Glutamatergic neuron (in vitro differentiated cells): ENCODE measurements around the gene POGLUT2. TPM values are rescaled to one million over a fixed set of nuclear protein-coding genes. Genes with fewer than 3 reads are reported as not detected.
A peak's percentile ranks its signal among the peaks of the same experiment; 100 is the strongest.

Experiments used
- DNase-seq: peaks from one replicate; pipeline ENCODE4 v3.0.0; 2022
- H3K27ac Mint-ChIP-seq: one replicate; pipeline ENCODE4 v1.8.0; 2020; ENCODE audit warnings: mild to moderate bottlenecking, mixed read lengths, inconsistent platforms; ENCODE audit not compliant: unreplicated experiment
- H3K27me3 Mint-ChIP-seq: one replicate; pipeline ENCODE4 v1.8.0; 2020; ENCODE audit warnings: mild to moderate bottlenecking, moderate library complexity, mixed read lengths, inconsistent platforms; ENCODE audit not compliant: unreplicated experiment
- H3K36me3 Mint-ChIP-seq: one replicate; pipeline ENCODE4 v1.8.0; 2020; ENCODE audit warnings: mild to moderate bottlenecking, mixed read lengths, inconsistent platforms; ENCODE audit not compliant: unreplicated experiment
- H3K4me1 Mint-ChIP-seq: one replicate; pipeline ENCODE4 v1.8.0; 2020; ENCODE audit warnings: mild to moderate bottlenecking, low read depth, mixed read lengths, inconsistent platforms; ENCODE audit not compliant: unreplicated experiment
- H3K4me3 Mint-ChIP-seq: one replicate; pipeline ENCODE4 v1.8.0; 2020; ENCODE audit warnings: mild to moderate bottlenecking, mixed read lengths, inconsistent platforms; ENCODE audit not compliant: unreplicated experiment
- H3K9me3 Mint-ChIP-seq: one replicate; pipeline ENCODE4 v1.8.0; 2020; ENCODE audit warnings: mild to moderate bottlenecking, moderate library complexity, mixed read lengths, inconsistent platforms; ENCODE audit not compliant: unreplicated experiment
- total RNA-seq: library from RNA; stranded (reverse); fragmentation: NEBNext Ultra II Directional; extraction: Animal tissue kit (Norgen Biotek cat#: 25700); gene quantifications from one replicate; pipeline ENCODE4 v1.2.1, GENCODE V29; 2021; ENCODE audit not compliant: unreplicated experiment
- TF ChIP-seq, protein P1 (sequence below): fragments of 200-600 bp; sonication (generic); IDR thresholded peaks from one replicate; pipeline ENCODE4 v1.5.0; 2021; ENCODE audit not compliant: partially characterized antibody, unreplicated experiment

The POGLUT2 gene
- total RNA-seq, 1 donor from 2014 or later, result 17.5 TPM

DNA sequence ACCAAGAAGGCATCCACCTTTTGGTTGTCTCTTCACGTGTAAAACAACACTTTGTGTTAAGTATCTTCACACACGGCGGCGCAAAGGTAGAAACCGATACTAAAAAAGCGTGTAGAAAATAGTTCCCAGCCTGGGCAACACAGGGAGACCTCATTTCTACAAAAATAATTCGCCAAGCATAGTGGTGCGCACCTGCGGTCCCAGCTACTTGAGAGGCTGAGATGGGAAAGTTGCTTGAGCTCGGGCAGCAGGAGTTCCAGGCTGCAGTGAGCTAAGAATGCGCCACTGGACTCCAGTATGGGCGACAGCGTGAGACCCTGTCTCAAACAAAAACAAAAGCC is 46.5 kb upstream of the POGLUT2 start:
- peaks cover 9% of the 10 kb centered on the region for H3K4me1 Mint-ChIP-seq
- TF ChIP-seq, protein P1, sequence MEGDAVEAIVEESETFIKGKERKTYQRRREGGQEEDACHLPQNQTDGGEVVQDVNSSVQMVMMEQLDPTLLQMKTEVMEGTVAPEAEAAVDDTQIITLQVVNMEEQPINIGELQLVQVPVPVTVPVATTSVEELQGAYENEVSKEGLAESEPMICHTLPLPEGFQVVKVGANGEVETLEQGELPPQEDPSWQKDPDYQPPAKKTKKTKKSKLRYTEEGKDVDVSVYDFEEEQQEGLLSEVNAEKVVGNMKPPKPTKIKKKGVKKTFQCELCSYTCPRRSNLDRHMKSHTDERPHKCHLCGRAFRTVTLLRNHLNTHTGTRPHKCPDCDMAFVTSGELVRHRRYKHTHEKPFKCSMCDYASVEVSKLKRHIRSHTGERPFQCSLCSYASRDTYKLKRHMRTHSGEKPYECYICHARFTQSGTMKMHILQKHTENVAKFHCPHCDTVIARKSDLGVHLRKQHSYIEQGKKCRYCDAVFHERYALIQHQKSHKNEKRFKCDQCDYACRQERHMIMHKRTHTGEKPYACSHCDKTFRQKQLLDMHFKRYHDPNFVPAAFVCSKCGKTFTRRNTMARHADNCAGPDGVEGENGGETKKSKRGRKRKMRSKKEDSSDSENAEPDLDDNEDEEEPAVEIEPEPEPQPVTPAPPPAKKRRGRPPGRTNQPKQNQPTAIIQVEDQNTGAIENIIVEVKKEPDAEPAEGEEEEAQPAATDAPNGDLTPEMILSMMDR, result no peak
- H3K36me3 Mint-ChIP-seq, result no peaks in the 10 kb centered on the region
- no peak for DNase-seq
- peak overlapping the region; percentile 96 for H3K4me3 Mint-ChIP-seq
- H3K9me3 Mint-ChIP-seq, result peaks cover 15% of the 10 kb centered on the region
- peak overlapping the region; percentile 97 for H3K27ac Mint-ChIP-seq
- peaks cover 7% of the 10 kb centered on the region for H3K27me3 Mint-ChIP-seq

DNA sequence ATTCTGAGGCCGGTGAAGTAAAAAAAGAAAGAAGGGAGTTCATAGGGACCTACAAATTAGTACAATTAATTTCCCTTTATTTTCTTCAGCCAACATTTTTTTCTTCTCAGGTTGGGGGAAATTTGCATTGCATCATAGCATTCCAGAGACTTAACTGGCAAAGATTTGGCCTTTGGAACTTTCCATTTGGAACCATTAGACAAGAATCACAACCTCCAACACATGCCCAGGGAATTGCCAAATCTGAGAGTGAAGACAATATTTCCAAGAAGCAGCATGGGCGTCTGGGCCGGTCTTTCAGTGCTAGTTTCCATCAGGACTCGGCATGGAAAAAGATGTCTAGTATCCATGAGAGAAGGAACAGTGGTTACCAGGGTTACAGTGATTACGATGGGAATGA is 40.7 kb upstream of the POGLUT2 start:
- Mint-ChIP-seq H3K27me3 (no peaks in the 10 kb centered on the region), H3K9me3 (no peaks in the 10 kb centered on the region), H3K4me3 (no peak overlapping the region), H3K4me1 (no peaks in the 10 kb centered on the region), H3K27ac (no peak overlapping the region), H3K36me3 (no peaks in the 10 kb centered on the region)
- DNase-seq, result no peak
- TF ChIP-seq, protein P1, result no peak

DNA sequence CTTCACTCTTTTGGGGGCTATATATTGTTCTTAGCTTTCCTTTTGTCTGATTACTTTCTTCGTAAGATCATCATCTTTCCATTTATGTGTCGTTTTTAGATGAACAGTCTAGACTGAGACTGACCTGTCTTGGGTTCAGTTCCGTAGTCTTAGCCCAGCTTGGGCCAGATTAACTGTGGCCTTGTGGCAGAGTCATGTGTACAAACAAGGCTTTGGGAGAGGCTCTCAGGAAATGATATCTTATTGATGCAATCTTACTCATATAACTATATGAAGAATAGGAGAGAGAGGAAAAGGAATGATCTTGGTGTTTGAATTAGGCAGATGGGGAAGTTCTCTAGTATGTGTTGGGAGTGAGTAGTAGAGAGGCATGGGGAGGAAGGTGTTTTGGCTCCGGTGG is 40.2 kb upstream of the POGLUT2 start:
- H3K27ac Mint-ChIP-seq, result no peak overlapping the region
- DNase-seq, result no peak
- TF ChIP-seq, protein P1, result no peak
- no peaks in the 10 kb centered on the region for H3K4me1 Mint-ChIP-seq
- H3K9me3 Mint-ChIP-seq, result no peaks in the 10 kb centered on the region
- H3K4me3 Mint-ChIP-seq, result no peak overlapping the region
- no peaks in the 10 kb centered on the region for H3K27me3 Mint-ChIP-seq
- H3K36me3 Mint-ChIP-seq, result no peaks in the 10 kb centered on the region

DNA sequence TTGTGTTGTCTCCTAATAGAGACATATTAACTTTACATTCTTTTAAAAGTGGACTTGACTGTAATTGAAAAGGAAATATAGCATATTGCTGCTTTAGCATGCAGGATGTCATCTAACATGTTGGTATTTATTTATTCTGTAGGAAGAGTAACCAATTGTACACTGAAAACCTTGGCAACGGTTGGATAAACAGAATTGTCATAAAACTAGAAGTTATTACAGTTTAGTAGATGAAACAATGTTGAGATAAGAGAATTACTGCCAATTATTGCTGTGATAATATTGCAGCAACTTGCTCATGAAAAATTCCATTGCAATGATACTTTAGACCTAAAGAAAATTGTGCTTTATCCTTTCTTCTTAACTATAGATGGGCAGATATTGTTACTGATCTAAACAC is 39.5 kb upstream of the POGLUT2 start:
- Mint-ChIP-seq H3K27ac (no peak overlapping the region), H3K9me3 (no peaks in the 10 kb centered on the region), H3K4me1 (no peaks in the 10 kb centered on the region), H3K4me3 (no peak overlapping the region), H3K27me3 (no peaks in the 10 kb centered on the region), H3K36me3 (no peaks in the 10 kb centered on the region)
- DNase-seq, result no peak
- TF ChIP-seq, protein P1, result no peak

DNA sequence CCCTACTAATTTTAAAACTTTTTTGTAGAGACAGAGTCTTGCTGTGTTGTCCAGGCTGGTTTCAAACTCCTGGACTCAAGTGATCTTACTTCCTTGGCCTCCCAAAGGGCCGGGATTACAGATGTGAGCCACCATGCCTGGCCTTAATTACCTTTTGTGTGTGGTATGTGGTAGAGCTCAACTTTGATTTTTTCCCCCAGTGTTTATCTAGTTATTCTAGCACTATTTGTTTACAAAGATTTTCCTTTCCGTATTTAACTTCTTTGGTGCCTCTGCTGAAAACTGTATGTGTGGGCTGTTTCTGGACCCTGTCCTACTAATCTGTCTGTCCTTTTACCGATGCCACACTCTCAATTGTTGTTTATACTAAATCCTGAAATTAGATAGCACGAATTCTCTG is 37.7 kb upstream of the POGLUT2 start:
- TF ChIP-seq, protein P1, result no peak
- no peaks in the 10 kb centered on the region for H3K9me3 Mint-ChIP-seq
- no peak overlapping the region for H3K27ac Mint-ChIP-seq
- no peaks in the 10 kb centered on the region for H3K4me1 Mint-ChIP-seq
- no peak for DNase-seq
- H3K4me3 Mint-ChIP-seq, result no peak overlapping the region
- H3K36me3 Mint-ChIP-seq, result no peaks in the 10 kb centered on the region
- no peaks in the 10 kb centered on the region for H3K27me3 Mint-ChIP-seq
